HCT116 (cell line): ENCODE results near the gene SH3BP4. TPM values are rescaled to one million over a fixed set of nuclear protein-coding genes. Genes with fewer than 3 reads are reported as not detected.

Source experiments
- ATAC-seq: fragments of 200-7000 bp; cut with Tn5 transposase; 2 replicates; pipeline ENCODE4 v1.9.1; 2020; ENCODE audit warnings: mild to moderate bottlenecking, moderate library complexity
- BruUV-seq: library from RNA; stranded (reverse); fragments of 400-500 nt; replicated peaks from 2 replicates; lab custom pipeline; 2021; lab: Mats Ljungman, UMichigan
- CTCF ChIA-PET: fragments of 300-600 bp; sonication (Branson Sonifier 250); formaldehyde crosslinking; loops from one replicate; lab custom pipeline; 2021; ENCODE audit warnings: antibody characterized with exemption; lab: Charles Lee
- POLR2A ChIA-PET: fragments of 300-600, 350-600 bp; sonication (Branson Sonifier 250); formaldehyde crosslinking; loops from one replicate; lab custom pipeline; 2021; ENCODE audit warnings: antibody characterized with exemption; lab: Charles Lee
- RAD21 ChIA-PET, 2 experiments: fragments of 300-600 bp; sonication (Branson Sonifier 250); formaldehyde crosslinking; loops; one replicate each; lab custom pipeline; 2023; ENCODE audit warnings: low total read pairs in 2 of 2; ENCODE audit not compliant: uncharacterized antibody in 2 of 2, unreplicated experiment in 2 of 2, low non-redundant PET in 1 of 2; lab: Charles Lee
- DNase-seq: peaks from one replicate; pipeline ENCODE4 v3.0.0-alpha.2; 2010; ENCODE audit warnings: low read depth, low spot score
- H2AFZ ChIP-seq: fragments of 200-600 bp; shearing (Covaris generic), sonication (generic); 2 replicates; pipeline ENCODE4 v1.6.1; 2017; ENCODE audit warnings: low read depth, mixed run types, mixed read lengths, antibody characterized with exemption, low read length; ENCODE audit not compliant: poor library complexity, severe bottlenecking
- H3K27ac ChIP-seq: 2 replicates; pipeline ENCODE4 v1.5.1; 2012; ENCODE audit warnings: low read depth, low read length
- H3K27me3 ChIP-seq: fragments of 200-600 bp; sonication (generic); 2 replicates; pipeline ENCODE4 v1.6.1; 2016; ENCODE audit warnings: mixed run types, low read length, mixed read lengths; ENCODE audit not compliant: insufficient read depth
- H3K36me3 ChIP-seq, 2 experiments: fragments of 200-500 bp in 1 of 2; fragments of 200-600 bp in 1 of 2; sonication (Bioruptor generic) in 1 of 2; sonication (generic) in 1 of 2; 2 replicates each; pipeline versions ENCODE4 v1.5.1 to v1.6.1; 2014 to 2016; ENCODE audit warnings: low read length in 2 of 2, inconsistent platforms in 1 of 2, mixed read lengths in 1 of 2, mixed run types in 1 of 2; ENCODE audit not compliant: insufficient read depth in 2 of 2, control insufficient read depth in 1 of 2
- H3K4me1 ChIP-seq, 2 experiments: fragments of 200-600 bp in 1 of 2; sonication (generic) in 1 of 2; 2 replicates each; pipeline versions ENCODE4 v1.5.1 to v1.6.1; 2012 to 2017; ENCODE audit warnings: low read length in 2 of 2, inconsistent platforms in 1 of 2, mild to moderate bottlenecking in 1 of 2, mixed read lengths in 1 of 2, mixed run types in 1 of 2, moderate library complexity in 1 of 2; ENCODE audit not compliant: insufficient read depth in 2 of 2, control insufficient read depth in 1 of 2
- H3K4me2 ChIP-seq: fragments of 200-600 bp; sonication (generic); 2 replicates; pipeline ENCODE4 v1.6.1; 2017; ENCODE audit warnings: mixed run types, low read length, mixed read lengths
- H3K4me3 ChIP-seq, 2 experiments: fragments of 200-600 bp in 1 of 2; sonication (generic) in 1 of 2; replicated peaks in 1 of 2; 2 replicates each; pipeline ENCODE4 v1.5.1; 2011 to 2016; ENCODE audit warnings: low read length in 2 of 2, control low read depth in 1 of 2, low read depth in 1 of 2, mild to moderate bottlenecking in 1 of 2, mixed read lengths in 1 of 2, mixed run types in 1 of 2
- H3K79me2 ChIP-seq: fragments of 200-600 bp; sonication (generic); 2 replicates; pipeline ENCODE4 v1.6.1; 2017; ENCODE audit warnings: mild to moderate bottlenecking, mixed run types, low read length, moderate library complexity, mixed read lengths; ENCODE audit not compliant: insufficient read depth
- H3K9ac ChIP-seq: fragments of 200-600 bp; sonication (generic); 2 replicates; pipeline ENCODE4 v1.6.1; 2016; ENCODE audit warnings: low read length, mixed read lengths
- H3K9me2 ChIP-seq: fragments of 200-600 bp; sonication (generic), shearing (Covaris generic); 2 replicates; pipeline ENCODE4 v1.6.1; 2017; ENCODE audit warnings: mixed run types, mild to moderate bottlenecking, moderate library complexity; ENCODE audit not compliant: insufficient read depth
- H3K9me3 ChIP-seq, 2 experiments: fragments of 200-500 bp in 1 of 2; fragments of 200-600 bp in 1 of 2; sonication (Bioruptor generic) in 1 of 2; sonication (generic) in 1 of 2; 2 replicates each; pipeline ENCODE4 v1.6.1; 2014 to 2017; ENCODE audit warnings: low read length in 2 of 2, mixed read lengths in 2 of 2, inconsistent platforms in 1 of 2, low read depth in 1 of 2, mild to moderate bottlenecking in 1 of 2, mixed run types in 1 of 2, moderate library complexity in 1 of 2; ENCODE audit not compliant: control insufficient read depth in 1 of 2, insufficient read depth in 1 of 2
- H4K20me1 ChIP-seq: fragments of 200-600 bp; sonication (generic), shearing (Covaris generic); 2 replicates; pipeline ENCODE4 v1.6.1; 2017; ENCODE audit warnings: mixed run types, mild to moderate bottlenecking, moderate library complexity; ENCODE audit not compliant: insufficient read depth
- intact Hi-C: fragments of 100-400 bp; cut with micrococcal nuclease; formaldehyde crosslinking; loops from 2 replicates; pipeline ENCODE4 v1.10.0; 2022
- total RNA-seq: library from RNA; stranded (reverse); gene quantifications from one replicate; pipeline ENCODE4 v1.2.1, GENCODE V29; 2021; ENCODE audit not compliant: unreplicated experiment
- TF ChIP-seq, protein P1 (sequence below): IDR thresholded peaks from 2 replicates; pipeline ENCODE4 v1.6.1; 2012; ENCODE audit warnings: low read depth

The SH3BP4 gene
- total RNA-seq, 1 experiment from 2014 or later: 32.9 TPM

- H4K20me1 ChIP-seq: no peaks in the 10 kb centered on the region
- intact Hi-C loops: no loop called here
- H2AFZ ChIP-seq: no peak overlapping the region
- H3K27me3 ChIP-seq: no peaks in the 10 kb centered on the region
- H3K36me3 ChIP-seq: no peaks in the 10 kb centered on the region
- ATAC-seq (peak; percentile 56), DNase-seq (no peak)
- peak overlapping the region; percentile 69 for H3K4me2 ChIP-seq
- no peaks in the 10 kb centered on the region for H3K9me3 ChIP-seq
- TF ChIP-seq, protein P1, sequence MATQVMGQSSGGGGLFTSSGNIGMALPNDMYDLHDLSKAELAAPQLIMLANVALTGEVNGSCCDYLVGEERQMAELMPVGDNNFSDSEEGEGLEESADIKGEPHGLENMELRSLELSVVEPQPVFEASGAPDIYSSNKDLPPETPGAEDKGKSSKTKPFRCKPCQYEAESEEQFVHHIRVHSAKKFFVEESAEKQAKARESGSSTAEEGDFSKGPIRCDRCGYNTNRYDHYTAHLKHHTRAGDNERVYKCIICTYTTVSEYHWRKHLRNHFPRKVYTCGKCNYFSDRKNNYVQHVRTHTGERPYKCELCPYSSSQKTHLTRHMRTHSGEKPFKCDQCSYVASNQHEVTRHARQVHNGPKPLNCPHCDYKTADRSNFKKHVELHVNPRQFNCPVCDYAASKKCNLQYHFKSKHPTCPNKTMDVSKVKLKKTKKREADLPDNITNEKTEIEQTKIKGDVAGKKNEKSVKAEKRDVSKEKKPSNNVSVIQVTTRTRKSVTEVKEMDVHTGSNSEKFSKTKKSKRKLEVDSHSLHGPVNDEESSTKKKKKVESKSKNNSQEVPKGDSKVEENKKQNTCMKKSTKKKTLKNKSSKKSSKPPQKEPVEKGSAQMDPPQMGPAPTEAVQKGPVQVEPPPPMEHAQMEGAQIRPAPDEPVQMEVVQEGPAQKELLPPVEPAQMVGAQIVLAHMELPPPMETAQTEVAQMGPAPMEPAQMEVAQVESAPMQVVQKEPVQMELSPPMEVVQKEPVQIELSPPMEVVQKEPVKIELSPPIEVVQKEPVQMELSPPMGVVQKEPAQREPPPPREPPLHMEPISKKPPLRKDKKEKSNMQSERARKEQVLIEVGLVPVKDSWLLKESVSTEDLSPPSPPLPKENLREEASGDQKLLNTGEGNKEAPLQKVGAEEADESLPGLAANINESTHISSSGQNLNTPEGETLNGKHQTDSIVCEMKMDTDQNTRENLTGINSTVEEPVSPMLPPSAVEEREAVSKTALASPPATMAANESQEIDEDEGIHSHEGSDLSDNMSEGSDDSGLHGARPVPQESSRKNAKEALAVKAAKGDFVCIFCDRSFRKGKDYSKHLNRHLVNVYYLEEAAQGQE: no peak
- H3K4me3 ChIP-seq: peak overlapping the region in 1 of 2 experiments; percentile 31; a peak in 2 of 4 replicates
- H3K9me2 ChIP-seq: no peaks in the 10 kb centered on the region
- CTCF ChIA-PET: interaction anchor here (0.8 to 1.0 kb wide), 2 partner anchors 27 to 126 kb away, joined by 3 read pairs; no protein-coding TSS in a partner anchor
- peak overlapping the region; percentile 17 for H3K9ac ChIP-seq
- H3K27ac ChIP-seq: peak overlapping the region; percentile 90
- H3K4me1 ChIP-seq: peaks cover 57 to 67% of the 10 kb centered on the region in 2 experiments
- RAD21 ChIA-PET: interaction anchor here in 1 of 2 experiments (2.0 kb wide), 1 partner anchor 109 kb away, joined by 5 read pairs; no protein-coding TSS in a partner anchor
- POLR2A ChIA-PET: no interaction called here
- no TSS peak for BruUV-seq
- peaks cover 70% of the 10 kb centered on the region for H3K79me2 ChIP-seq
Observed at GRCh38 chr2:235007664-235008457, 56.0 kb downstream of the SH3BP4 start.
